NCI-H510A (cell line): ENCODE measurements around the gene TK2.
"Not testable (repeated sequence)": the region's sequence is repeated elsewhere in the genome, so short reads cannot be mapped to it uniquely, and the experiment has no call there.

Experiments
- DNase-seq: peaks from one replicate; lab custom pipeline; 2025; lab: John Stamatoyannopoulos, UW

The TK2 gene

DNA sequence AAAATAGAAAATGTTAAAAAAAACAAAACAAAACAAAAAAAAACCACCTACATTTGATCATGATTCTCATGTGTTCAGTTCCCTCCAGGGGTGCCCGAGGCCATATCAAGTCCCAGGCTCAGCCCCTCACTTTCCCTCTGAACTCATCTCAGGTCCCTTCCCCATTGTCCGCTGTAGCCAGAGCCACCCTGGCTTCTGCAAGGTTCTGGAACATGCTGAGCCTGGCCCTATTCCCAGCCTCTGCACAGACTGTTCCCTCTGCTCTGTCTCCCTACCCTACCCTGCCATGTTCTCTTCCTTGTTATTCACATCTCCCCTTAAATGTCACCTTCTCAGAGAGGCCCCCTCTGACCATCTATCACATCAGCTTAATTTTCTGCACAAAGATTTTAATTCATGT, 46.9 kb downstream of the TK2 start:
- DNase-seq = no peak

- DNase-seq = no peak
These were observed 47.7 kb downstream of the TK2 start for GRCh38 chr16:66502020-66502913.

DNA sequence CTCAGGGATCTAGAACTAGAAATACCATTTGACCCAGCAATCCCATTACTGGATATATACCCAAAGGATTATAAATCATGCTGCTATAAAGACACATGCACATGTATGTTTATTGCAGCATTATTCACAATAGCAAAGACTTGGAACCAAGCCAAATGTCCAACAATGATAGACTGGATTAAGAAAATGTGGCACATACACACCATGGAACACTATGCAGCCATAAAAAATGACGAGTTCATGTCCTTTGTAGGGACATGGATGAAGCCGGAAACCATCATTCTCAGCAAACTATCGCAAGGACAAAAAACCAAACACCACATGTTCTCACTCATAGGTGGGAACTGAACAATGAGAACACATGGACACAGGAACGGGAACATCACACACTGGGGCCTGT, 48.4 kb downstream of the TK2 start:
- not testable (repeated sequence) for DNase-seq

- DNase-seq = not testable (repeated sequence)
These were observed 52.0 kb downstream of the TK2 start for GRCh38 chr16:66497921-66498320.

DNA sequence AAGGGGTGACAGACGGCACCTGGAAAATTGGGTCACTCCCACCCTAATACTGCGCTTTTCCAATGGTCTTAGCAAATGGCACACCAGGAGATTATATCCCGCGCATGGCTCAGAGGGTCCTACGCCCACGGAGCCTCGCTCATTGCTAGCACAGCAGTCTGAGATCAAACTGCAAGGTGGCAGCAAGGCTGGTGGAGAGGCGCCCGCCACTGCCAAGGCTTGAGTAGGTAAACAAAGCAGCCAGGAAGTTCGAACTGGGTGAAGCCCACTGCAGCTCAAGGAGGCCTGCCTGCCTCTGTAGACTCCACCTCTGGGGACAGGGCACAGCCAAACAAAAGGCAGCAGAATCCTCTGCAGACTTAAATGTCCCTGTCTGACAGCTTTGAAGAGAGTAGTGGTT, 53.7 kb downstream of the TK2 start:
- not testable (repeated sequence) for DNase-seq

DNA sequence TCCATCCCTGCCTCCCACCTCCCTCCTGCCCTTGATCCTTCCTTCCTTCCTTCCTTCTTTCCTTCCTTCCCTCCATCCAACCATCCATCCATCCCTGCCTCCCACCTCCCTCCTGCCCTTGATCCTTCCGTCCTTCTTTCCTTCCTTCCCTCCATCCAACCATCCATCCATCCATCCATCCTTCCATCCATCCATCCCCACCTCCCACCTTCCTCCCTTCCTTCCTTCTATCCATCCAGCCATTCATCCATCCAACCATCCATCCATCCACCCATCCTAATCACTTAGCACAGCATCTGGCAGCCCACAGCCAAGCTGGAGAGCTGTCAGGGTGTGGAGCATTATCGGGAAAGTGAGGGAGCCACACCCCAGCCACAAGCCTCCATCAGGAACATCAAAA, 54.5 kb downstream of the TK2 start:
- DNase-seq = no peak

DNA sequence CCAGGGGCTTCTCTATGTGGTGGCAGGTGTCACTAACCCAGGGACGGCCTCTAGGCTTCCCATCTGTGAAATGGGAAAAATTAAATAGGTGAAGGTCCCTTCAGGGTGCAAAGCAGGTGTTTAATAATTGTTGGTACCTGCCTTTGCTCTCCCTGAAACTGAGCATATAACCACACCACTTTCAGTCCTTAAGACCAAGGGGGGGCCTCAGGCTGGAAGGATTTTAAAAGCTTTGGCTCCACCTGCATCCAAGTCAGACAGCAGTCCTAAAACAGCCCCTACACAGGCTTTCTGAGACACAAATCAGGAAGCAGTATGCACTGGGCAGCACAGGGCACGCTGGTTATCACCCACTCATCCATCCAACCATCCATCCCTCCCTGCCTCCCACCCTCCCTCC, 55.0 kb downstream of the TK2 start:
- DNase-seq = no peak

DNA sequence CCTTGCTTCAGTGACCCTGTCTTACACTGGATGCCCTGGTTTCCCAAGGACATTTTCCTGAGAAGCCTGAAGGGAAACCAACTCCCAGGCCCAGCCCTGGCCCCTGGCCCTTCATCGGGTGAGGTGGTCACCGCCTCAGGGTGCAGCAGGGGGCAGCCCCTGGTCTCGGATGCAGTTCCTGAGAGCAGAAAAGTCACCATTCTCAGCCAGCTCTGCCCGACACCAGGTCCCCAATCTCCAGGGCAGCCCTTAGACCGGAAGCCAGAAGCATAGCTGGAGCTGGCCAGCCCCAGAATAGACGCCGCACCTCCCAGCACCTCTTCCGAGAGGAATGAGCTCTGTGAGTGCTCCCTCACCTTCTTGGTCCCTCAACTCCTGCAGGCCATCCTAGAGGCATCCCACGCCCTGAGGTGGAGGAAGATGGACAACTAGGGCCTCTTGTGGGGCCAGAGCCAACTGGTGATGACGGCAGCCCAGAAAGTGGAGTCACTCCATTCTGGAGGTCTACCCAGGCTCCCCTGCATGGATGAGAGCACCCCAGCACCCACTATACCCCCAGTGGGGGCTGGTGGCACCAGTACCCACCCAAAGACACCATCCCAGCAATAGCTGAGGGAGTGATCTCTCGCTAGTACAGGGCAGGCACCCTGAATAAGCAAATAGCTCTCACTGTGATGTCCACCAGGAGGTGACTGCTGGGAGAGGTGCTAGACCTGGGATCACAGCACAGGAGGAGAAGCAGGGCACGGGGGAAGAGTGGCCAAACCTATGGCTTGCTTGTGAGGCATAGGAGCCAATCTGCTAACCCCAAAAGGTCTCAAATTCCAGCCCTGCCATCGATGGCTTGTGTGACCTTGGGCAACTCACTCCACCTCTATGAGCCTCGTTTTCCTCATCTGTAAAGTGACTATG, 56.2 kb downstream of the TK2 start:
- no peak for DNase-seq

- no peak for DNase-seq
These were observed 58.2 kb downstream of the TK2 start for GRCh38 chr16:66491716-66492064.

- DNase-seq = no peak
These were observed 58.9 kb downstream of the TK2 start for GRCh38 chr16:66490774-66491715.

DNA sequence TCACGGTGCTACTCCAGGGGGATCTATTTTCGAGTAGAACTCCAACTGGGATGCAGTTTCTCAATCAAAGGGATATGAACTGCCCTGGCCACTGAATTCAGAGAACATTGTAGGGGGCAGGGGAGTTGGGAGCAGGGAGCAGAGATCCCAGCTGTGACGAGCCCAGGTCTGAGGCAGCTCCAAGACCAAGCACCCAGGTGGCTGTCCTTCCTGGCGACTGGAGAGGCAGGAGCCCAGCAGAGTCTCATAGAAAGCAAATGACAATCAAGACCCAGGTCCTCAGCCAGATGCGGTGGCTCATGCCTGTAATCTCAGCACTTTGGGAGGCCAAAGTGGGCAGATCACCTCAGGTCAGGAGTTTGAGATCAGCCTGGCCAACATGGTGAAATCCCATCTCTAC, 60.1 kb downstream of the TK2 start:
- DNase-seq = no peak

GRCh38 chr16:66489385-66489784, 60.5 kb downstream of the TK2 start:
- DNase-seq = no peak

GRCh38 chr16:66488505-66488904, 61.4 kb downstream of the TK2 start:
- no peak for DNase-seq

- no peak for DNase-seq
These were observed 62.2 kb downstream of the TK2 start for GRCh38 chr16:66487580-66488275.

GRCh38 chr16:66486773-66487579, 62.9 kb downstream of the TK2 start:
- DNase-seq = no peak

- no peak for DNase-seq
These were observed 63.6 kb downstream of the TK2 start for GRCh38 chr16:66486199-66486772.

- DNase-seq = no peak
These were observed 64.5 kb downstream of the TK2 start for GRCh38 chr16:66485376-66485775.

DNA sequence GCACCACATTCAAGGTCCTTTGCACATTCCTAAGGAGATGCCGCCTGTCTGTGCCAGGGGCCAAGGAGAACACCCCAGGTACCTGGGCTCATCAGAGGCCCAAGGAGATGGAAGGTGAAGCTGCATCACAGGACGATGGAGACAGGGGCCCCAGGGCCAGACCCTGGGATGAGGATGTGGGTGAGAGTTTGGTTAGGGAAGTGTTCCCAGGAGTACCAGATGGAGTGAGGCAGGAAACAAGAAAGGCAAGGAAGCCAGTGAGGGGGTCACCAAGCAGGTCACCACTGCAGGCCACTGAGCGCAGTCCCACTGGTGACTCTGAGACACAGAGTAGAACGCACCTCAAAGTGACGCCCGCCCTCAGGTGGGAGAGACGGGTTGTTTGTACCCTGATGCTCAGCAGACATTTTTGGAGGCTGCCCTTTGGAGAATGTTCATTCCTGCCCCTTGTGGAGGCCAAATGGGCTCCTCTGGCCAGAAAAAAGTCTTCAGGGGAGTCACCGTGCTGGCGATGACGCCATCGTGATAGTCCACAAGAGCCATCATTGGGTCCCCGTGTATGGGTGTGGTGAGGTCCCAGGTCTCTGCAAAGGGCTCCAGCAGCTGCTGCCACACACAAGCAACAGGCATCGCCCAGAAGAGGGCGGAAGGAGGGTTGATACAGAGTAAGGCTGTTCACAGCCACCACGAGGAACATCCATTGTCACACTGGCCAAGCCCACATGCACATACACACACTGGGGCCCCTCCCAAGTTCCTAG, 65.3 kb downstream of the TK2 start:
- DNase-seq = no peak
